ENCODE data around the gene VWA2. TPM values are rescaled to one million over a fixed set of nuclear protein-coding genes. Genes with fewer than 3 reads are reported as not detected.
A peak's percentile ranks its signal among the peaks of the same experiment; 100 is the strongest.

Gene VWA2
- total RNA-seq, 4 donors from 2014 or later: 2.5 to 22.6 TPM; not detected in 2

DNA sequence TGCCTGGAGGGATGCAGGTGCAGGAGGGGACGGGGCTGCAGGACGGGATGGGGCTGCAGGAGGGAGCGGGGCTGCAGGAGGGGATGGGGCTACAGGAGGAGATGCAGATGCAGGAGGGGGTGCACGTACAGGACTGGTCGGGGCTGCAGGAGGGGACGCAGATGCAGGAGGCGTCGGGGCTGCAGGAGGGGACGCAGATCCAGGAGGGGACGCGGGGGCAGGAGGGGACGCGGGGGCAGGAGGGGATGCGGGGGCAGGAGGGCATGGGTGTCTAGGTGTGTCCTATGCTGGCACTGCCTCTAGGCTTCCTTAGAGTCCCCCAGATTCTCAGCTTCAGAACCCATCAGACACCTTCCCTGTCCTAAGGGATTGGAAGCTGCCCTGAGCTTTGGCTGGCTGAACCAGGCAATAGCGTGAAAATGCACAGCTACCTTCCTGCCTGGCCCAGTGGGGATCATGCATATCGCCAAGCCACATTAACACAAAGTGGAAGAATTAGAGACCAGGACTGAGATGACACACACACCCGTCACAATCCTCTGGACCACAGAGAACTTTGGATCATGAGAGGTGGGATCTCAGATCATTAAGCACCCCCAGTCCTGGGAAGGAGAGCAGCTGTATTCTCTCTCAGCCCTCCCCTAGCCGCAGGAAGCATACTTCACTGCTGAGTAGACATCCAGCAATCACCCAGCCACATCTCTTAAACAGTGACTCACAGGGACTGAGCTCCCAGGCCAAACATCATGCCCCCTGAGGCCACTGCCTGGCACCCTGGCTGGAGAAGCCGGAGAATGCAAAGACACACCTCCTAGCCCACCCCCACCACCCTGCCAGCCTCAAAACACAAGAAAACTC lies 67.3 kb downstream of the VWA2 start:
- intact Hi-C loops (cut with DNase I; ENCODE audit: low total_unique reads): loop anchor here (10.0 kb wide), 2 partner anchors 98 to 128 kb away; partner anchors contain the start of gene AFAP1L2
- H3K27ac ChIP-seq: no peak overlapping the region

DNA sequence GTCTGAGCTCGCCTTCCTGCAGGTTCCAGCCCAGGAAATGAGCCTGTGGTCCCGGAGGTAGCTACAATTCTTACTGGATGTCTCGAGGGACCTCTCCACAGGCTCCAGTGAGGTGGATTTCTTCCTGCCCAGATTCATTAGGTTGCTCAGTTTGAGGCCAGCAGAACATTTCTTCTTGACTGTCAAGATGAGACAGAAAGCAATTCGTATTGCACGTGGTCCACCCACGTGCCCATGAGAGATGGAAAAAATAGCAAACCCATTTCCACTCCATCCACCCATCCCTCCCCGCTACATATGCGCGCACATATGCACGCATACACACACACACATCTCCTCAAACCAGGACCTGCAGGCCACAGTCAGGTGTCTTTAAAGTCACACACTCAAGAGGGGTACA lies 68.7 kb downstream of the VWA2 start:
- Histone ChIP-seq H3K4me1 (no peaks in the 10 kb centered on the region), H3K27ac (no peak overlapping the region), H3K27me3 (no peaks in the 10 kb centered on the region), H3K36me3 (no peaks in the 10 kb centered on the region), H3K9me3 (no peaks in the 10 kb centered on the region), H3K4me3 (no peak overlapping the region)
- TF ChIP-seq, protein P1, sequence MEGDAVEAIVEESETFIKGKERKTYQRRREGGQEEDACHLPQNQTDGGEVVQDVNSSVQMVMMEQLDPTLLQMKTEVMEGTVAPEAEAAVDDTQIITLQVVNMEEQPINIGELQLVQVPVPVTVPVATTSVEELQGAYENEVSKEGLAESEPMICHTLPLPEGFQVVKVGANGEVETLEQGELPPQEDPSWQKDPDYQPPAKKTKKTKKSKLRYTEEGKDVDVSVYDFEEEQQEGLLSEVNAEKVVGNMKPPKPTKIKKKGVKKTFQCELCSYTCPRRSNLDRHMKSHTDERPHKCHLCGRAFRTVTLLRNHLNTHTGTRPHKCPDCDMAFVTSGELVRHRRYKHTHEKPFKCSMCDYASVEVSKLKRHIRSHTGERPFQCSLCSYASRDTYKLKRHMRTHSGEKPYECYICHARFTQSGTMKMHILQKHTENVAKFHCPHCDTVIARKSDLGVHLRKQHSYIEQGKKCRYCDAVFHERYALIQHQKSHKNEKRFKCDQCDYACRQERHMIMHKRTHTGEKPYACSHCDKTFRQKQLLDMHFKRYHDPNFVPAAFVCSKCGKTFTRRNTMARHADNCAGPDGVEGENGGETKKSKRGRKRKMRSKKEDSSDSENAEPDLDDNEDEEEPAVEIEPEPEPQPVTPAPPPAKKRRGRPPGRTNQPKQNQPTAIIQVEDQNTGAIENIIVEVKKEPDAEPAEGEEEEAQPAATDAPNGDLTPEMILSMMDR (IDR thresholded peaks at IDR 0.05): no peak
- TF ChIP-seq POLR2A (IDR thresholded peaks at IDR 0.05): no peak
- intact Hi-C loops (cut with DNase I; ENCODE audit: low total_unique reads): loop anchor here (10.0 kb wide), 2 partner anchors 97 to 127 kb away; partner anchors contain the start of gene AFAP1L2
- DNase-seq: no peak

More for the DNA sequence above, 67.3 kb downstream of the VWA2 start:
- H3K36me3 ChIP-seq: no peaks in the 10 kb centered on the region
- TF ChIP-seq POLR2A (IDR thresholded peaks at IDR 0.05): no peak
- TF ChIP-seq, protein P1 (IDR thresholded peaks at IDR 0.05): no peak
- no peaks in the 10 kb centered on the region for H3K27me3 ChIP-seq
- H3K4me3 ChIP-seq: no peak overlapping the region
- no peaks in the 10 kb centered on the region for H3K9me3 ChIP-seq
- H3K4me1 ChIP-seq: peaks cover 0 to 7% of the 10 kb centered on the region in 2 donors
- no peak for DNase-seq

DNA sequence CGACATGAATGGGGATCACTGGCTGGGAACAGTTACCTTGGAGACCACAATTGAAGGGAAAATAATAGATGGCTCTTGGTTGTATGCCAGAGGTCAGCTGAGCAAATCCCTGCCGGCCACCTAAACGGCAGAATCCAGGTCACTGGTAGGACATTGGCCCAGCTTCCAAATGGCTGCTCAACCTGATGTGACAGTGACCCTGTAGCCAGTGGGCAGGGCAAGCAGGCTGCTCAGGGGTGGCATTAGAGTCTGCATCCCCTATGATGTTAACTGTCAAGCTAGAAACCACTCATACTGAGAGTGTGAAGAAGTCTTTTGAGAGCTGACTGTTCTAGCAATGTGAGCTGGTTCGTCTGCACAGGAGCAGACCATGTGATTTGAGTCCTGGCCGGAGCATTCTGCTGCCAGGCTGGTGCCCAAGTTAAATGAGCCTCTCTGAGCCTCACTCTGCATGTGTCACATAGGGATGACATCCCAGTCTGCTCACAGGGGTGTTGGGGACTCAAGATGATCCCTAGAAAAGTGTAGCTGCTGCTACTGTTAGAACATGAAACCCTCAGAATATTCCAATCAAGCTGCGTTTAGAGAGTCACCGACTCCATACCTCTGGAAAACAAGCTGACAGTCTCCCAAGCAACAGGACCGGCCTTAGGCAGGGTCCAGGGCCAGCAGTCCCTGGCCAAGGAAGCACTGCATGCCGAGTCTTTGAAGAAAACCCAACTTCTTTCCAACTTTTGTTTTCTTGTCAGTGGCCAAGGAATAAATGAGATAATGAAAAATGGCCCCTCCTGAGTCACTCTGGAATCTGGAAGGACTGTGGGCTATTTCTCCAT lies 69.7 kb downstream of the VWA2 start:
- Histone ChIP-seq H3K27ac (peak overlapping the region; percentile 3 to 11), H3K27me3 (no peaks in the 10 kb centered on the region), H3K4me1 (no peaks in the 10 kb centered on the region), H3K36me3 (no peaks in the 10 kb centered on the region), H3K4me3 (no peak overlapping the region), H3K9me3 (no peaks in the 10 kb centered on the region)
- TF ChIP-seq, protein P1 (IDR thresholded peaks at IDR 0.05): no peak
- intact Hi-C loops (cut with DNase I; ENCODE audit: low total_unique reads): loop anchor here (10.0 kb wide), 2 partner anchors 96 to 126 kb away; partner anchors contain the start of gene AFAP1L2
- peak in 1 of 2 donors; percentile 40 for DNase-seq

DNA sequence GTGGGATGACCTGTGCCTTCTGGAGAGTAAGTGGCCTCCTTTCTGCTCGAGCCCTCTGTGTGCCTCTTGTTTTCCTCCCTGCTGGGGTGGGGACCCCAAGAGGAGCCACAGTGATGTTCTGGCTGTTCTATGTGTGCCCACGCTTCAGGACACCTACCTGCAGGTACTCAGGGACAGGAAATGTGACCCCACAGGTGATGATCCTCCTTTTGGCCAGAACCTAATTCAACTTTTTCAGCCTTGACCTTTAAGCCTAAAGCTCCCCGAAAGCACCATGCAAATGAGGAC lies 70.3 kb downstream of the VWA2 start:
- H3K27me3 ChIP-seq: no peaks in the 10 kb centered on the region
- intact Hi-C loops (cut with DNase I; ENCODE audit: low total_unique reads): loop anchor here (10.0 kb wide), 2 partner anchors 95 to 125 kb away; partner anchors contain the start of gene AFAP1L2

More for the DNA sequence above, 70.3 kb downstream of the VWA2 start:
- Histone ChIP-seq H3K36me3 (no peaks in the 10 kb centered on the region), H3K27ac (peak overlapping the region; percentile 3 to 11), H3K4me3 (no peak overlapping the region), H3K9me3 (no peaks in the 10 kb centered on the region), H3K4me1 (no peaks in the 10 kb centered on the region)
- TF ChIP-seq POLR2A (IDR thresholded peaks at IDR 0.05): no peak
- TF ChIP-seq, protein P1 (IDR thresholded peaks at IDR 0.05): no peak
- DNase-seq: no peak

Data from uterus (tissue), 4 donors.